ENCODE data around the gene SRGAP1.

Gene SRGAP1

GRCh38 chr12:63889721-63890509 lies 45.4 kb downstream of the SRGAP1 start:
- H3K27me3 ChIP-seq (ENCODE audit: insufficient read depth, low read length): no peaks in the 10 kb centered on the region; the same call in 1 of the 2 replicates
- H3K9me2 ChIP-seq (ENCODE audit: low read depth, low read length): no peaks in the 10 kb centered on the region
- H3K4me1 ChIP-seq (ENCODE audit: insufficient read depth, low read length, severe bottlenecking): no peaks in the 10 kb centered on the region
- H3K27ac ChIP-seq (ENCODE audit: low read depth, low read length, poor library complexity, severe bottlenecking): no peak overlapping the region
- no peak overlapping the region for H3K9ac ChIP-seq (ENCODE audit: low read length)
- H3K4me3 ChIP-seq (ENCODE audit: low read depth, low read length, poor library complexity, severe bottlenecking): no peak overlapping the region
- TF ChIP-seq EZH2 (IDR thresholded peaks at IDR 0.05; ENCODE audit: borderline replicate concordance, low read length) (no peak), CTCF (IDR thresholded peaks at IDR 0.05; ENCODE audit: low read length) (no peak)
- no peaks in the 10 kb centered on the region for H3K79me2 ChIP-seq (ENCODE audit: insufficient read depth, low read length)
- no peaks in the 10 kb centered on the region for H3K9me3 ChIP-seq (ENCODE audit: low read length)
- H2AFZ ChIP-seq (ENCODE audit: low read length): no peak overlapping the region
- no peaks in the 10 kb centered on the region for H3K36me3 ChIP-seq (ENCODE audit: insufficient read depth, low read length)
- H4K20me1 ChIP-seq (ENCODE audit: insufficient read depth, low read length): no peaks in the 10 kb centered on the region
- no peak overlapping the region for H3K4me2 ChIP-seq (ENCODE audit: low read length)
- H3F3A ChIP-seq (ENCODE audit: insufficient read depth, low read length): no peaks in the 10 kb centered on the region

GRCh38 chr12:63893170-63893569 lies 48.7 kb downstream of the SRGAP1 start:
- Histone ChIP-seq H3K36me3 (ENCODE audit: insufficient read depth, low read length) (no peaks in the 10 kb centered on the region), H3K79me2 (ENCODE audit: insufficient read depth, low read length) (no peaks in the 10 kb centered on the region), H3F3A (ENCODE audit: insufficient read depth, low read length) (no peaks in the 10 kb centered on the region), H3K27me3 (ENCODE audit: insufficient read depth, low read length) (no peaks in the 10 kb centered on the region; the same call in 1 of the 2 replicates), H3K27ac (ENCODE audit: low read depth, low read length, poor library complexity, severe bottlenecking) (no peak overlapping the region), H3K9ac (ENCODE audit: low read length) (no peak overlapping the region), H2AFZ (ENCODE audit: low read length) (no peak overlapping the region), H3K9me3 (ENCODE audit: low read length) (no peaks in the 10 kb centered on the region), H3K4me2 (ENCODE audit: low read length) (no peak overlapping the region), H4K20me1 (ENCODE audit: insufficient read depth, low read length) (no peaks in the 10 kb centered on the region), H3K4me1 (ENCODE audit: insufficient read depth, low read length, severe bottlenecking) (no peaks in the 10 kb centered on the region), H3K4me3 (ENCODE audit: low read depth, low read length, poor library complexity, severe bottlenecking) (no peak overlapping the region), H3K9me2 (ENCODE audit: low read depth, low read length) (no peaks in the 10 kb centered on the region)
- TF ChIP-seq EZH2 (IDR thresholded peaks at IDR 0.05; ENCODE audit: borderline replicate concordance, low read length): no peak
- no peak for TF ChIP-seq CTCF (IDR thresholded peaks at IDR 0.05; ENCODE audit: low read length)

GRCh38 chr12:63894132-63894531 lies 49.6 kb downstream of the SRGAP1 start:
- TF ChIP-seq EZH2 (IDR thresholded peaks at IDR 0.05; ENCODE audit: borderline replicate concordance, low read length) (no peak), CTCF (IDR thresholded peaks at IDR 0.05; ENCODE audit: low read length) (no peak)
- Histone ChIP-seq H3K4me3 (ENCODE audit: low read depth, low read length, poor library complexity, severe bottlenecking) (no peak overlapping the region), H3K4me2 (ENCODE audit: low read length) (no peak overlapping the region), H3K27me3 (ENCODE audit: insufficient read depth, low read length) (no peaks in the 10 kb centered on the region; the same call in 1 of the 2 replicates), H3K4me1 (ENCODE audit: insufficient read depth, low read length, severe bottlenecking) (no peaks in the 10 kb centered on the region), H3K9ac (ENCODE audit: low read length) (no peak overlapping the region), H3K36me3 (ENCODE audit: insufficient read depth, low read length) (no peaks in the 10 kb centered on the region), H3K9me2 (ENCODE audit: low read depth, low read length) (no peaks in the 10 kb centered on the region), H3K9me3 (ENCODE audit: low read length) (no peaks in the 10 kb centered on the region), H3K27ac (ENCODE audit: low read depth, low read length, poor library complexity, severe bottlenecking) (no peak overlapping the region), H3K79me2 (ENCODE audit: insufficient read depth, low read length) (no peaks in the 10 kb centered on the region), H2AFZ (ENCODE audit: low read length) (no peak overlapping the region), H4K20me1 (ENCODE audit: insufficient read depth, low read length) (no peaks in the 10 kb centered on the region), H3F3A (ENCODE audit: insufficient read depth, low read length) (no peaks in the 10 kb centered on the region)

Data from OCI-LY1 (cell line).